Vagina (tissue), 2 donors: ENCODE data around the gene SGK1.

ENCODE experiments used
- CTCF ChIP-seq, 3 experiments: fragments of 450-650 bp in 2 of 3; fragments of 200-600 bp in 1 of 3; sonication (generic) in 1 of 3; IDR thresholded peaks; one replicate each; pipeline ENCODE4 v1.5.1; 2017 to 2019; ENCODE audit warnings: antibody characterized with exemption in 3 of 3, mild to moderate bottlenecking in 2 of 3, moderate library complexity in 2 of 3
- POLR2A ChIP-seq, 2 donors: fragments of 450-650 bp; IDR thresholded peaks; one replicate each; pipeline ENCODE4 v1.6.1; 2017; ENCODE audit warnings: antibody characterized with exemption in 2 of 2, mild to moderate bottlenecking in 2 of 2, moderate library complexity in 2 of 2

GRCh38 chr6:134177753-134178160 is 140.2 kb downstream of the SGK1 start:
- no peak for TF ChIP-seq CTCF (IDR thresholded peaks at IDR 0.05)
- no peak for TF ChIP-seq POLR2A (IDR thresholded peaks at IDR 0.05)
